Activated naive CD8-positive, alpha-beta T cell (primary cell): ENCODE results near the gene IL18RAP.

ENCODE experiments used
- H3K27ac Mint-ChIP-seq: one replicate; pipeline ENCODE4 v1.8.0; 2021; ENCODE audit warnings: mixed read lengths
- H3K27me3 Mint-ChIP-seq: one replicate; pipeline ENCODE4 v1.8.0; 2021; ENCODE audit warnings: mixed read lengths
- H3K36me3 Mint-ChIP-seq: one replicate; pipeline ENCODE4 v1.8.0; 2021; ENCODE audit warnings: mixed read lengths
- H3K4me1 Mint-ChIP-seq: one replicate; pipeline ENCODE4 v1.8.0; 2021; ENCODE audit warnings: low read depth, mixed read lengths
- H3K4me3 Mint-ChIP-seq: one replicate; pipeline ENCODE4 v1.8.0; 2021; ENCODE audit warnings: mild to moderate bottlenecking, mixed read lengths
- H3K9me3 Mint-ChIP-seq: one replicate; pipeline ENCODE4 v1.8.0; 2021; ENCODE audit warnings: low read depth, mixed read lengths

IL18RAP gene

GRCh38 chr2:102410952-102411351 is 12.0 kb upstream of the IL18RAP start:
- Mint-ChIP-seq H3K36me3 (peaks cover 6% of the 10 kb centered on the region), H3K4me1 (peaks cover 2% of the 10 kb centered on the region), H3K4me3 (no peak overlapping the region), H3K9me3 (no peaks in the 10 kb centered on the region), H3K27ac (no peak overlapping the region), H3K27me3 (no peaks in the 10 kb centered on the region)

GRCh38 chr2:102412199-102412598 is 10.8 kb upstream of the IL18RAP start:
- Mint-ChIP-seq H3K4me1 (peaks cover 11% of the 10 kb centered on the region), H3K4me3 (no peak overlapping the region), H3K27me3 (no peaks in the 10 kb centered on the region), H3K36me3 (peaks cover 6% of the 10 kb centered on the region), H3K9me3 (no peaks in the 10 kb centered on the region), H3K27ac (no peak overlapping the region)

DNA sequence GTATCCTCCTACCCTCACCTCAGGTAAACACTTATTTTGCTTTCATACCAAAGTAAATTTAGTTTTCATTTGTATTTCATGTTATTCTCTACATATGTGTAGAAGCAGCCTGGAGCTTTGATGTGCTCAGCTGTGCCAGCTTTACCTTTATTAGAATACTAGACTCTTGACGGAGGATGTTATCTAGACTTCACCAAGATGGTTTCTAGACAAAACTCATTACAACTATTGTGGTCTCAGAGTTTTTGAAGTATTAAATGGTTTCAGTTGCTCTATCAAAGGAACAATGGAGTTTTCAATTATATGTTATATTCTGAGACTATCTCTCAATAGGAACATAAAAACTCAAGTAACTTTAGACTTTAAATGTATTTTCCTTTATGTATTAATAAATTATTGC is 5.0 kb upstream of the IL18RAP start:
- Mint-ChIP-seq H3K27ac (peak overlapping the region; percentile 97), H3K9me3 (no peaks in the 10 kb centered on the region), H3K36me3 (peaks cover 12% of the 10 kb centered on the region), H3K4me1 (peaks cover 57% of the 10 kb centered on the region), H3K27me3 (no peaks in the 10 kb centered on the region), H3K4me3 (peak overlapping the region; percentile 82)

DNA sequence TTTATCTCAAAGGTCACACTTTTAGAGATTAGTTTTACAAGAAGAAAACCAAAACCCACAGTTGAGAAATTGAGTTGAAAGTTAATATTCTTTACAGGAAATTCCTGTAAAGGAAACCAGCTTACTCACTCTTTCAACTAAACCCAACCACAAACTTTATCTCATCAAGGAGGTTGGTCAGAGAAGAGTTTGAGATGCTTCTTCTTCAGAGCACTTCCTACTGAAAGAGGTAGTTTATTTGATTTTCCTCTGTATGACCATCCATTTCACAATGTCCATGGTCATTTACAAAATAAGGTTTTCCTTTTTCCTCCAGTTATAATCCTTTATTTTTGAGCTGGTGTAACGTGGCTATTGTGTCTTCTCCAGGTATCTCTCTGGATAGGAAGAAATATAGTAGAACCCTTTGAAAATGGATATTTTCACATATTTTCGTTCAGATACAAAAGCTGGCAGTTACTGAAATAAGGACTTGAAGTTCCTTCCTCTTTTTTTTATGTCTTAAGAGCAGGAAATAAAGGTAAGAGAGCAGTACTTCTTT is 4.5 kb upstream of the IL18RAP start:
- Mint-ChIP-seq H3K4me3 (peak overlapping the region; percentile 87), H3K27ac (peak overlapping the region; percentile 97), H3K9me3 (no peaks in the 10 kb centered on the region), H3K36me3 (peaks cover 15% of the 10 kb centered on the region), H3K4me1 (peaks cover 63% of the 10 kb centered on the region), H3K27me3 (no peaks in the 10 kb centered on the region)

DNA sequence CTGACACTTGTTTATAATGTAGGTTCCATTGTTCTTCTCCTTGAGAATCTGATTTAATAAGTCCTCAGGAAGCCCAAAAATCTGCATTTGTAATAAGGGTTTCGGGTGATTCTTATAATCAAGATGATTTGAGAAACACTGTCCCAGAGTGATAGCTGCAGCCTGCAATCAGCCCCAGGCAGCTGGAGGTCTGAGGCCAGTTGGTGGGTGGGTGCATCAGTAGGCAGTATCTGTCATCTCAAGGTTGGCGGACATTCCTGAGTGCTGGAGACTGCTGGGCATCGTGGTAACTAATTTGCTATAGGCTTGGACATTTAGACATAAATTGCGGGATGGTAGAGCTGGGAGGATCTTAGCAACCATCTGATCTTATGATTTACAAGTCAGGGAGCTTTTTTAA is 2.7 kb upstream of the IL18RAP start:
- H3K4me3 Mint-ChIP-seq: peak overlapping the region; percentile 87
- H3K4me1 Mint-ChIP-seq: peaks cover 65% of the 10 kb centered on the region
- H3K27me3 Mint-ChIP-seq: no peaks in the 10 kb centered on the region
- peak overlapping the region; percentile 38 for H3K27ac Mint-ChIP-seq
- H3K36me3 Mint-ChIP-seq: peaks cover 15% of the 10 kb centered on the region
- no peaks in the 10 kb centered on the region for H3K9me3 Mint-ChIP-seq

- peaks cover 15% of the 10 kb centered on the region for H3K36me3 Mint-ChIP-seq
- peak overlapping the region; percentile 28 for H3K27ac Mint-ChIP-seq
- H3K4me1 Mint-ChIP-seq: peaks cover 59% of the 10 kb centered on the region
- no peaks in the 10 kb centered on the region for H3K9me3 Mint-ChIP-seq
- no peaks in the 10 kb centered on the region for H3K27me3 Mint-ChIP-seq
- H3K4me3 Mint-ChIP-seq: no peak overlapping the region
Observed at GRCh38 chr2:102421890-102422759, 835 bp upstream of the IL18RAP start.

- Mint-ChIP-seq H3K36me3 (peaks cover 11% of the 10 kb centered on the region), H3K27me3 (no peaks in the 10 kb centered on the region), H3K4me1 (peaks cover 53% of the 10 kb centered on the region), H3K4me3 (no peak overlapping the region), H3K27ac (no peak overlapping the region), H3K9me3 (no peaks in the 10 kb centered on the region)
Observed at GRCh38 chr2:102423368-102423767, 408 bp downstream of the IL18RAP start.

DNA sequence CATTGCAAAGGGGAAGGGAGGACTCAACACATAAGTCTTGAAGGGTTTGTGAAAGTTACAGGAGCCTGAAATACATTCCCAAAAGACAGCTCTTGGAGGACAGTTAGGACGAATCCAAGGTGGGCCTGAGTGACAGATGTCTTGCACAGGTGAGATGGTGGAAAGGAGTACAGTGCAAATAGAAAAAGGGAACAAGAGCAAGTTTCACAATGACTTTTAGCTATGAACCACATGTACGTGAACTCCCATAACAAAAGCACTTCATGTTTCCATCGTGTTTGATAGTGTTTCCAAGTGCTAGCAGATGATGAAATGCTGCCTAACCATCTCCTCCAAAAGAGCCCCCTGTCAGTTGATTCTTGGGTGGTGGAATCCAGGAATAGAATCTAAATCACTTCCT is 1.8 kb downstream of the IL18RAP start:
- no peak overlapping the region for H3K4me3 Mint-ChIP-seq
- H3K27me3 Mint-ChIP-seq: no peaks in the 10 kb centered on the region
- peaks cover 11% of the 10 kb centered on the region for H3K36me3 Mint-ChIP-seq
- no peak overlapping the region for H3K27ac Mint-ChIP-seq
- no peaks in the 10 kb centered on the region for H3K9me3 Mint-ChIP-seq
- H3K4me1 Mint-ChIP-seq: peaks cover 45% of the 10 kb centered on the region

DNA sequence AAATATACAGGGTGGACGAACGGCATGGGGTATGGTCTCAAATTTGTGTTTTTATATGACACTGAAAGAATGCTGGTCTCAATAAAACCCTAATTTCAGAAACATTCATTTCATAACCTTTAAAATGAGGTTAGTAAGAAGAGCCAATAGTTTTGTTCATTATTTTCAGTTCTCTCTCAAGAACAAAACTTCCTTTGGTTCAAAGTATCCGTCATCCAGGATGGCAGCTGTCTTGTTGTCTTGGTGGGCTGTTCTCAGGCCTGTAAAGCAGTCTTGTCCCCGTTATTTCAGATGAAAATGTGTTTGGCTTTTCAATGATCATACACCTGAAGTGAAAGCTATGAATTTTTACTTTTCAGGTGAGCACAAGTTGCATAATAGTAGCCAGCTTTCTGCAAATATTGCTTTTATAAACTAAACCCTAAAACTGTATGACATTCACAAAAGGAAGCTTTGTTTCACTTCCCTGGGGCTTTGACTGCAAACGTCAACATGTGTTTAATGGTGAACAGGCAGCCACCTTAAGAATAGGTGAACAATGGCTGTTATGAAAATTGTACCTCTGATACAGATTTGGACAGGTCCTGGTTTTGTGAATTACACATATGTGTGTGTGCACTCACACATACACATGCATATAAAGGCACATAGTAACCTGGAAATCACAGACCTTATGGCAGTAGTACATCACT is 2.6 kb downstream of the IL18RAP start:
- Mint-ChIP-seq H3K9me3 (no peaks in the 10 kb centered on the region), H3K27me3 (no peaks in the 10 kb centered on the region), H3K27ac (no peak overlapping the region), H3K36me3 (peaks cover 11% of the 10 kb centered on the region), H3K4me1 (peaks cover 42% of the 10 kb centered on the region), H3K4me3 (no peak overlapping the region)

DNA sequence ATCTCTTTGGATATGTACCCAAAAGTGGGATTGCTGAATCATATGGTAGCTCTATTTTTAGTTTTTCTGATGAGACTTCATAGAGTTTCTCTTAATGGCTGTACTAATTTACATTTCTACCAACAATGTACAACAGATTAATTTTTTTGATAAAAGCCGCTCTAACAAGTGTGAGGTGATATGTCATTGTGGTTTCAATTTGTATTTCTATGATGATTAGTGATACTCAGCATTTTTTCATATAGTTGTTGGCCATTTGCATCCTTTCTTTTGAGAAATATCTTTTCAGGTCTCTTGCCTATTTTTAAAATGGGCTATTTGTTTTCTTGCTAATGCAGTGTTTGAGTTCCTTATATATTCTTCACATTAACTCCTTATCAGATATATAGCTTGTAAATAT is 4.3 kb downstream of the IL18RAP start:
- Mint-ChIP-seq H3K36me3 (peaks cover 6% of the 10 kb centered on the region), H3K4me3 (no peak overlapping the region), H3K4me1 (peaks cover 38% of the 10 kb centered on the region), H3K27ac (no peak overlapping the region), H3K9me3 (no peaks in the 10 kb centered on the region), H3K27me3 (no peaks in the 10 kb centered on the region)

- Mint-ChIP-seq H3K4me3 (no peak overlapping the region), H3K27ac (no peak overlapping the region), H3K36me3 (peaks cover 3% of the 10 kb centered on the region), H3K27me3 (no peaks in the 10 kb centered on the region), H3K4me1 (peaks cover 26% of the 10 kb centered on the region), H3K9me3 (no peaks in the 10 kb centered on the region)
Observed at GRCh38 chr2:102428573-102428972, 5.6 kb downstream of the IL18RAP start.

GRCh38 chr2:102432386-102432785 is 9.4 kb downstream of the IL18RAP start:
- Mint-ChIP-seq H3K36me3 (peaks cover 3% of the 10 kb centered on the region), H3K9me3 (no peaks in the 10 kb centered on the region), H3K4me1 (peaks cover 34% of the 10 kb centered on the region), H3K27me3 (no peaks in the 10 kb centered on the region), H3K4me3 (no peak overlapping the region), H3K27ac (no peak overlapping the region)

- Mint-ChIP-seq H3K27me3 (no peaks in the 10 kb centered on the region), H3K9me3 (no peaks in the 10 kb centered on the region), H3K4me1 (peaks cover 31% of the 10 kb centered on the region), H3K36me3 (peaks cover 3% of the 10 kb centered on the region), H3K27ac (no peak overlapping the region), H3K4me3 (no peak overlapping the region)
Observed at GRCh38 chr2:102433973-102434654, 11.2 kb downstream of the IL18RAP start.

DNA sequence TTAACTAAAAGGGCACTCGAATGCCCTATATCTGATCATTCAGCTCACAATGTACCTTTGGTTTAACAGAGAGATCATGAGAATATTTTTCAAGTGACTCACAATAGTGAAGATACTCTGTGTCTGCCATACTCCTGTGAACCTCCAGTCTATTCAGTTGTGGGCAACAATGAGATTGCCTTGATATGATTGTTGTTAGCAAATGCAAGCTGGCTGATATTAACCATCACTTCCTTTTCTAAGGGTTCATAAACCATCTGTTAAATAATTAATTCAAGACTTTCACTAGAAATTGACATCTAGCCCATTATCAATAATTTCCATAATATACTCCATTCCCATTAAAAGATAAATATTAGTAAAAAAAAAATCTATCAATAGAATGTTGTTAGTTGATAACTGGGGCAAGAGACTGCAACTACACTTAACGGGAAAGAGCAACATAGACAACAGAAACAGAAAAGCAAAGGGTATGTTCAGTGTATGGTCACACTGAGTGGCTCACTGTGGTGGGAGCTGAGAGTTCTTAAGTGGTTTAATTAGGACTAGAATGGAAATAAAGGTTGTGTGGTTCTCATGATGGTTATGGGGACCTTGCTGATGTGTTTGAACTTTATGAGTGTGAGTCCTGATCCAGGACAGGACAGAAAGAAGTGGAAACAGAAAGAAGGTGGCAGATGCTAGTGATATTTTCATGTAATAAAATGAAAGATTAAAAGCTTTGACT is 11.9 kb downstream of the IL18RAP start:
- Mint-ChIP-seq H3K4me3 (no peak overlapping the region), H3K27me3 (no peaks in the 10 kb centered on the region), H3K4me1 (peaks cover 27% of the 10 kb centered on the region), H3K36me3 (peaks cover 3% of the 10 kb centered on the region), H3K27ac (peak overlapping the region; percentile 87), H3K9me3 (no peaks in the 10 kb centered on the region)
